Cardiac muscle cell (in vitro differentiated cells and primary cell): ENCODE data around the gene COX4I2. TPM values are rescaled to one million over a fixed set of nuclear protein-coding genes. Genes with fewer than 3 reads are reported as not detected.

Experiments used
- DNase-seq, 2 donors: peaks; one replicate each; pipeline versions ENCODE4 v3.0.0 to v3.0.0-alpha.2; 2010 to 2017; ENCODE audit warnings: low read depth in 1 of 2, low spot score in 1 of 2
- H3K27ac ChIP-seq: fragments of 200-600 bp; sonication (generic); 2 replicates; pipeline ENCODE4 v1.5.1; 2016
- H3K27me3 ChIP-seq: fragments of 200-600 bp; sonication (generic); 2 replicates; pipeline ENCODE4 v1.6.0; 2016; ENCODE audit warnings: control low read depth
- H3K36me3 ChIP-seq: fragments of 200-600 bp; sonication (generic); 2 replicates; pipeline ENCODE4 v1.5.1; 2016; ENCODE audit warnings: control low read depth
- H3K4me1 ChIP-seq: fragments of 200-600 bp; sonication (generic); 2 replicates; pipeline ENCODE4 v1.8.1; 2017; ENCODE audit warnings: low read depth, mild to moderate bottlenecking, mixed run types
- H3K4me3 ChIP-seq: fragments of 200-600 bp; sonication (generic); 2 replicates; pipeline ENCODE4 v1.5.1; 2016; ENCODE audit warnings: mild to moderate bottlenecking
- H3K9me3 ChIP-seq: fragments of 200-600 bp; sonication (generic); 2 replicates; pipeline ENCODE4 v1.5.1; 2017; ENCODE audit warnings: low read depth, mild to moderate bottlenecking, control low read depth
- polyA plus RNA-seq: library from polyadenylated mRNA; unstranded; fragments of >200 nt; fragmentation: Nextera tagmentation; extraction: Ambion mirVana; gene quantifications from 2 replicates; pipeline ENCODE4 v1.2.1, GENCODE V29; 2016
- total RNA-seq: library from RNA; depleted of rRNA; stranded (reverse); fragments of >200 nt; gene quantifications from 2 replicates; pipeline ENCODE4 v1.2.3, GENCODE V29; 2016
- TF ChIP-seq, protein P1 (sequence below): IDR thresholded peaks from 2 replicates; pipeline ENCODE4 v1.5.1; 2012; ENCODE audit warnings: low read depth, mild to moderate bottlenecking, low read length

The COX4I2 gene
- total and polyA plus RNA-seq, 2 experiments from 2014 or later = 0.81 TPM; not detected in 1

DNA sequence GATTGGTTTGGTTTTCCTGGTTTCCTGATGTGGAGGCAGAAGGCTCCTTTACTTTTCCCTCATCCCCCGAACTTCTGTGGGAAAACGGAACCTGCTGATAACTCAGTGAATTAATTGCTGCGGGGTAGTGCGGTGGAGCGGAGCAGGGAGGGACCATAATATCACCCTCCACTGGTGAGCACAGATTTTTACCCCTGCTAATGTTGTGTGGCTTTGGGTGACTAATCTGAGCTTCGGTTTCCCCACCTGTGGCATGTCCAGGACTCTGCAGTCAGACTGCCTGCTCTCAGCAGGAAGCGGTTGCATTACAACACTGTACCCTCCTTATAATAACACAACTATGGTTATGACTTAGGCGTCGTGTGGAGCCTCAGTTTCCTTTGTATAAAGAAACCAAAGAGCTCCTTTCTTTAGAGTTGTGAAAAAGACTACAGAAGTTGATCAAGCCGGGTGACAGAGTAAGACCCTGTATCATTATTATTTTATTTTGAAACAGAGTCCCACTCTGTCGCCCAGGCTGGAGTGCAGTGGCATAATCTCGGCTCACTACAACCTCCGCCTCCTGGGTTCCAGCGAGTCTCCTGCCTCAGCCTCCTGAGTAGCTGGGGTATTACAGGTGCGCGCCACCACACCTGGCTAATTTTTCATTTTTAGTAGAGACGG lies 34.8 kb upstream of the COX4I2 start:
- H3K36me3 ChIP-seq = no peaks in the 10 kb centered on the region
- no peaks in the 10 kb centered on the region for H3K27me3 ChIP-seq
- peaks cover 16% of the 10 kb centered on the region for H3K4me1 ChIP-seq
- peak overlapping the region; percentile 99 for H3K27ac ChIP-seq
- DNase-seq = peak in 1 of 2 donors; percentile 70
- no peaks in the 10 kb centered on the region for H3K9me3 ChIP-seq
- TF ChIP-seq, protein P1, sequence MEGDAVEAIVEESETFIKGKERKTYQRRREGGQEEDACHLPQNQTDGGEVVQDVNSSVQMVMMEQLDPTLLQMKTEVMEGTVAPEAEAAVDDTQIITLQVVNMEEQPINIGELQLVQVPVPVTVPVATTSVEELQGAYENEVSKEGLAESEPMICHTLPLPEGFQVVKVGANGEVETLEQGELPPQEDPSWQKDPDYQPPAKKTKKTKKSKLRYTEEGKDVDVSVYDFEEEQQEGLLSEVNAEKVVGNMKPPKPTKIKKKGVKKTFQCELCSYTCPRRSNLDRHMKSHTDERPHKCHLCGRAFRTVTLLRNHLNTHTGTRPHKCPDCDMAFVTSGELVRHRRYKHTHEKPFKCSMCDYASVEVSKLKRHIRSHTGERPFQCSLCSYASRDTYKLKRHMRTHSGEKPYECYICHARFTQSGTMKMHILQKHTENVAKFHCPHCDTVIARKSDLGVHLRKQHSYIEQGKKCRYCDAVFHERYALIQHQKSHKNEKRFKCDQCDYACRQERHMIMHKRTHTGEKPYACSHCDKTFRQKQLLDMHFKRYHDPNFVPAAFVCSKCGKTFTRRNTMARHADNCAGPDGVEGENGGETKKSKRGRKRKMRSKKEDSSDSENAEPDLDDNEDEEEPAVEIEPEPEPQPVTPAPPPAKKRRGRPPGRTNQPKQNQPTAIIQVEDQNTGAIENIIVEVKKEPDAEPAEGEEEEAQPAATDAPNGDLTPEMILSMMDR = no peak
- no peak overlapping the region for H3K4me3 ChIP-seq

DNA sequence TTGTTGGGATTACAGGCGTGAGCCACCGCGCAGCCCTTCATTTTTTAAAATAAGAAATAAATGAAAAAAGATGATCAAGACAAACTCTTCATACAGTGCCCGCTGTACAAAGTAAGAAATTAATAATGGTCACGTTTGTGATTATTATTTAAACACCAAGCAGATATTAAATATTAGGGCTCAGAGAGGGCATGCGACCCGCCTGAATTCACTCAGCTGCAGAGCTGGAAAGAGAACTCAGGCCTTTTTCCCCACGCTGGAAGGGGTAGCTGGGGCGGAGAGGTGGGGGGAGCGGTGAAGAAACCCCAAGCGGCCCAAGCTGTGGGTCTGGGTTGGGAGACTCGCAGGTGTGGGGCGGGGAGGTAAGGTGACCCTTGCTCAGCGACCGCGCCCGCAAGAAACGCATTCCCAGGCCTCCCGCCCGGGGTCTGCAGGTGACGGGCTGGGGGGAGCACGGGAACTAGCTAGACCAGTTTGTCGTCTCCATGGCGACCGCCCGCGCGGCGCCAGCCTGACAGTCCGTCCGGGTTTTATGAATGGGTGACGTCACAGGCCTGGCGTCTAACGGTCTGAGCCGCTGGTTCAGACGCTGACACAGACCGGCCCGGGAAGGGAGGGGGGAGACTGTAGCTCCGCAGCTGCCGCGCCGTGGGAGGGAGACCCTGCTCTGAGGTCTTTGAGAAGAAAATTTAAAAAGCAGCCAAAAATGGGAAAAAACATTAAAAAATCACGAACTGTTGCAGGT lies 33.7 kb upstream of the COX4I2 start:
- Histone ChIP-seq H3K4me1 (peaks cover 23% of the 10 kb centered on the region), H3K4me3 (peak overlapping the region; percentile 82), H3K27me3 (no peaks in the 10 kb centered on the region), H3K9me3 (no peaks in the 10 kb centered on the region), H3K27ac (peak overlapping the region; percentile 99), H3K36me3 (no peaks in the 10 kb centered on the region)
- peak; percentile 97 to 100 for DNase-seq
- TF ChIP-seq, protein P1 = no peak

DNA sequence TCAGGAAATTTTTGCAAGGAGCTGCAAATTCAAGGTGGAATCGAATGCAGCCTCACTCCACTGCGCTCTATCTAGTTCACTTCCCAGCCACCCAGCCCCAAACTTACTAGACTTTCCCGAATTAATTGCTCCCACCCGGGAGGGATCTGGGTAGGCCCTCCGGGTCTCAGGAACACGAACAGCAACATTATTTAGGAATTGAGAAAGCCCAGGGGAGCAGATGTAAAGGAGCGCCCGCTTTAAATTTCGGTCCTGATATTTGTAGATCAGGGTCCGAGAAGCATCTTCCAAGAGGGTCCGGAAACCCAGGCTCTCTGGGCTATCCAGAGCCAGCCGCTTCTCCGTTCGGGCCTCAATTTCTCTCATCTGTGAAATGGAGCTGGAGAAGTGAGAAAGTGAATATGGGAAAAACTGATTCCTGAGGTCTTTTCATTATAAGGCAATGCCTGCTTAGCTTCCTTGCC lies 33.1 kb upstream of the COX4I2 start:
- Histone ChIP-seq H3K9me3 (no peaks in the 10 kb centered on the region), H3K4me3 (peak overlapping the region; percentile 82), H3K36me3 (no peaks in the 10 kb centered on the region), H3K27me3 (no peaks in the 10 kb centered on the region), H3K27ac (peak overlapping the region; percentile 99), H3K4me1 (peaks cover 24% of the 10 kb centered on the region)
- peak in 1 of 2 donors; percentile 53 for DNase-seq
- TF ChIP-seq, protein P1 = no peak

DNA sequence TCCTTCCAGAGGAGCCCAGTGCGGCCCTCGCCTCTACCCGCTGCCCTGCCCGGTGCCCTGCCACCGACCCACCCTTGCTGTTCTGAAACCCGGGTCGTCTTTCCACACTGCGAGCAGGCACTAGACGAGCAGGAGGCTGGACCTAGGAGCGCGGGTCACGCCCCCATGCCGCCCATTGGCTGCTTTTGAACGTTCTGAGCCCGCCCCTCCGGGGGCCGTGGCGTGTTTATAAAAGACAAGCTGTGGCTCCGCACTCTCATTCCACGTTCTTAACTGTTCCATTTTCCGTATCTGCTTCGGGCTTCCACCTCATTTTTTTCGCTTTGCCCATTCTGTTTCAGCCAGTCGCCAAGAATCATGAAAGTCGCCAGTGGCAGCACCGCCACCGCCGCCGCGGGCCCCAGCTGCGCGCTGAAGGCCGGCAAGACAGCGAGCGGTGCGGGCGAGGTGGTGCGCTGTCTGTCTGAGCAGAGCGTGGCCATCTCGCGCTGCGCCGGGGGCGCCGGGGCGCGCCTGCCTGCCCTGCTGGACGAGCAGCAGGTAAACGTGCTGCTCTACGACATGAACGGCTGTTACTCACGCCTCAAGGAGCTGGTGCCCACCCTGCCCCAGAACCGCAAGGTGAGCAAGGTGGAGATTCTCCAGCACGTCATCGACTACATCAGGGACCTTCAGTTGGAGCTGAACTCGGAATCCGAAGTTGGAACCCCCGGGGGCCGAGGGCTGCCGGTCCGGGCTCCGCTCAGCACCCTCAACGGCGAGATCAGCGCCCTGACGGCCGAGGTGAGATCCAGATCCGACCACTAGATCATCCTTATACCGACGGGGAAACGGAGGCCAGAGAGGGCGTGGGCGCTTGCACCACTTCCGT lies 32.4 kb upstream of the COX4I2 start, which contains the start of gene ID1:
TSS of gene ID1 (plus strand) at position 259 of the 871 bp plus-strand sequence. CDS start at position 358, 99 bp downstream.
- peak within 1 kb of the TSS; percentile 82 for H3K4me3 ChIP-seq
- no peaks in the 10 kb centered on the region for H3K36me3 ChIP-seq
- H3K9me3 ChIP-seq = no peaks in the 10 kb centered on the region
- H3K27ac ChIP-seq = peak within 1 kb of the TSS; percentile 99
- peak; percentile 98 for DNase-seq
- peaks cover 24% of the 10 kb centered on the region for H3K4me1 ChIP-seq
- TF ChIP-seq, protein P1 = no peak
- H3K27me3 ChIP-seq = no peaks in the 10 kb centered on the region
